ENCODE data around the gene PTPRT.

- TF ChIP-seq, protein P1, sequence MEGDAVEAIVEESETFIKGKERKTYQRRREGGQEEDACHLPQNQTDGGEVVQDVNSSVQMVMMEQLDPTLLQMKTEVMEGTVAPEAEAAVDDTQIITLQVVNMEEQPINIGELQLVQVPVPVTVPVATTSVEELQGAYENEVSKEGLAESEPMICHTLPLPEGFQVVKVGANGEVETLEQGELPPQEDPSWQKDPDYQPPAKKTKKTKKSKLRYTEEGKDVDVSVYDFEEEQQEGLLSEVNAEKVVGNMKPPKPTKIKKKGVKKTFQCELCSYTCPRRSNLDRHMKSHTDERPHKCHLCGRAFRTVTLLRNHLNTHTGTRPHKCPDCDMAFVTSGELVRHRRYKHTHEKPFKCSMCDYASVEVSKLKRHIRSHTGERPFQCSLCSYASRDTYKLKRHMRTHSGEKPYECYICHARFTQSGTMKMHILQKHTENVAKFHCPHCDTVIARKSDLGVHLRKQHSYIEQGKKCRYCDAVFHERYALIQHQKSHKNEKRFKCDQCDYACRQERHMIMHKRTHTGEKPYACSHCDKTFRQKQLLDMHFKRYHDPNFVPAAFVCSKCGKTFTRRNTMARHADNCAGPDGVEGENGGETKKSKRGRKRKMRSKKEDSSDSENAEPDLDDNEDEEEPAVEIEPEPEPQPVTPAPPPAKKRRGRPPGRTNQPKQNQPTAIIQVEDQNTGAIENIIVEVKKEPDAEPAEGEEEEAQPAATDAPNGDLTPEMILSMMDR (tag by site-specific recombination; IDR thresholded peaks at IDR 0.05), result no peak
- TF ChIP-seq ZNF623 (tag by site-specific recombination; IDR thresholded peaks at IDR 0.05) (no peak), YY1 (tag by site-specific recombination; IDR thresholded peaks at IDR 0.05) (no peak), REST (tag by site-specific recombination; IDR thresholded peaks at IDR 0.05) (no peak), ZNF23 (tag by site-specific recombination; IDR thresholded peaks at IDR 0.05; ENCODE audit: borderline replicate concordance) (no peak)
- TF ChIP-seq, protein P2, sequence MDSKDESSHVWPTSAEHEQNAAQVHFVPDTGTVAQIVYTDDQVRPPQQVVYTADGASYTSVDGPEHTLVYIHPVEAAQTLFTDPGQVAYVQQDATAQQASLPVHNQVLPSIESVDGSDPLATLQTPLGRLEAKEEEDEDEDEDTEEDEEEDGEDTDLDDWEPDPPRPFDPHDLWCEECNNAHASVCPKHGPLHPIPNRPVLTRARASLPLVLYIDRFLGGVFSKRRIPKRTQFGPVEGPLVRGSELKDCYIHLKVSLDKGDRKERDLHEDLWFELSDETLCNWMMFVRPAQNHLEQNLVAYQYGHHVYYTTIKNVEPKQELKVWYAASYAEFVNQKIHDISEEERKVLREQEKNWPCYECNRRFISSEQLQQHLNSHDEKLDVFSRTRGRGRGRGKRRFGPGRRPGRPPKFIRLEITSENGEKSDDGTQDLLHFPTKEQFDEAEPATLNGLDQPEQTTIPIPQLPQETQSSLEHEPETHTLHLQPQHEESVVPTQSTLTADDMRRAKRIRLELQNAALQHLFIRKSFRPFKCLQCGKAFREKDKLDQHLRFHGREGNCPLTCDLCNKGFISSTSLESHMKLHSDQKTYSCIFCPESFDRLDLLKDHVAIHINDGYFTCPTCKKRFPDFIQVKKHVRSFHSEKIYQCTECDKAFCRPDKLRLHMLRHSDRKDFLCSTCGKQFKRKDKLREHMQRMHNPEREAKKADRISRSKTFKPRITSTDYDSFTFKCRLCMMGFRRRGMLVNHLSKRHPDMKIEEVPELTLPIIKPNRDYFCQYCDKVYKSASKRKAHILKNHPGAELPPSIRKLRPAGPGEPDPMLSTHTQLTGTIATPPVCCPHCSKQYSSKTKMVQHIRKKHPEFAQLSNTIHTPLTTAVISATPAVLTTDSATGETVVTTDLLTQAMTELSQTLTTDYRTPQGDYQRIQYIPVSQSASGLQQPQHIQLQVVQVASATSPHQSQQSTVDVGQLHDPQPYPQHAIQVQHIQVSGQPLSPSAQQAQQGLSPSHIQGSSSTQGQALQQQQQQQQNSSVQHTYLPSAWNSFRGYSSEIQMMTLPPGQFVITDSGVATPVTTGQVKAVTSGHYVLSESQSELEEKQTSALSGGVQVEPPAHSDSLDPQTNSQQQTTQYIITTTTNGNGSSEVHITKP (tag by site-specific recombination; IDR thresholded peaks at IDR 0.05), result no peak
Measured at GRCh38 chr20:43052532-43052931, 137.2 kb downstream of the PTPRT start.
